NCI-H2107 treated with DMSO at 0.1 percent for 48 hours (cell line): ENCODE data around the gene ABCB10.
"Not testable (repeated sequence)": the region's sequence is repeated elsewhere in the genome, so short reads cannot be mapped to it uniquely, and the experiment has no call there.

Experiments
- DNase-seq: peaks from one replicate; lab custom pipeline; 2025; ENCODE audit not compliant: unreplicated experiment; lab: John Stamatoyannopoulos, UW

The ABCB10 gene

DNA sequence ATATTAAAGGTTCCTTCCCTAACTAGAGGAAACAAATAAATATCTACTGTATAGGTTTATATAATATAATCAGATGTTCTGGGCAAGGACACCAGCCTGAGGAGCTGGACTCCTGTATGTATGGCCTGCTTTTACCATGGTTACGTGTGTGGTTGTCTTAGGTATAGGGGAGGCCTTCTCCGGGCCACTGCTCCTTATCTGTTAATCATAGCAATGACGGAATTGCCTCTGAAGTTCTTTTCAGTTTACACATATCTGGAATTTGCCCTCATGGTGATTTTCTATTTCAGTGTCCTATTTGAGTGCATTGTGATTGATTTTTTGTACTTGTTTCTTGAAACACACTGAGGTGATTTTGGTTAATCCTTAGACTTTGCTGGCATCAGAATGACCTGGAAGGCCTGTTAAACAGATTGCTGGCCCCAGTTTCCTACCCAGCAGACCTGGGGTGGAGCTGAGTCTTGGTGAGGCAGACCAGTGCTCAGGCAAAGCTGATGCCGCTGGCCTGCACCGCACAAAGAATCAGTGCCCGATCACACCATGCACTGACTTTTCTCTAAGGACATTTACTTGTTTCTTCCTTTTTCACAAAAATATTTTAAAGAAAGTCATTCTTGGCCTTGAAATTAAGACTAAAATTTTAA, 18.5 kb downstream of the ABCB10 start:
- no peak for DNase-seq

DNA sequence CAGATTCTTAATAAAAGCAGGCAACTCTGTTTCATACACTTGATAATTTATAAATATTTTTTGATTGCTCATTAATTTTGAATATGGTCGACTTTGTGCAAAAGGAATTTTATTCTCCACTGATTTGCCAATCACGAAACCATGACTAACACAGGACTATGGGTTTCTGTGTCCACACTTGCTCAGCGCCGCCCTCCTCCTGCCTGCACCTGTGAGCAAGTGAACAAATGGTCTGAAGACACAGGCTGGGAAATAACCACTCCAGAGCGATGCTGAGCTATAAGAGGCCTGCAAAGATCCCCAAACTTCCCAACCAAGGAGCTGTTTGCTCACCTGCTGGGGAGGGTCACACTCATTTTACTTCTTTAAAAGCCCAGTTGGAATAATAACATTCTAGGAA, 19.6 kb downstream of the ABCB10 start:
- DNase-seq: no peak

DNA sequence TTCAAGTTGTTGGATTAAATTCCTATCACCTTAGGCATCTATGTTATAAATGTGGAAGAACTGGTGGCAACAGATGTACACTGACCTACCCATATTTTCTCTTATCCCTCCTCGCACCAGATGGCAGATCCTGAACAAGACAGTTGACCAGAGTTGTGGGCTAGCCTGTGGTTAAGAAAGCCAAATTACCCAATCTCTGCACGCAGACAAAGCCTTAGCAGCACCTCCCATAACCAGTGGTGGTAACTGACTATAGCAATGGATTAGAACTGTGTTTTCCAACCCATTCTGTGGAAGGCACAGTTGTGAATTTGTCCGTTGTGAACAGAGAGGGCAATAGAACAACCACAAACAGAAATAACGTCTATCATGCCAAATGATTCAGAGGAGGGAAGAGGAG, 20.6 kb downstream of the ABCB10 start:
- DNase-seq: no peak

DNA sequence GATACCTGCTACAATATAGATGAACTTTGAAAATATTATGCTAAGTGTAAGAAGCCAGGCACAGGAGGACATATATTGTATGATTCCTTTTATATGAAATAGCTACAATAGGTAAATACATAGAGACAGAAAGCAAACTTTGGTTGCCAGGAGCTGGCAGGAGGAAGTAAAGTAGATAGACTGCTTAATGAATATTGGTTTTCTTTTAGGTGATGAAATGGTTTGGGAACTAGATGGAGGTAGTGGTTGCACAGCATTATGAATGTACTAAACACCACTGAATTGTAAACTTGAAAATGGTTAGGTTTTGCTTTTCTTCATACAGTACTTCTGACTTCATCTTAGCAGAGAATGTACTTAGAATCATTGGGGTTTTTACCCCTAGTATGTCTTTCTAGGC, 21.5 kb downstream of the ABCB10 start:
- DNase-seq: no peak

DNA sequence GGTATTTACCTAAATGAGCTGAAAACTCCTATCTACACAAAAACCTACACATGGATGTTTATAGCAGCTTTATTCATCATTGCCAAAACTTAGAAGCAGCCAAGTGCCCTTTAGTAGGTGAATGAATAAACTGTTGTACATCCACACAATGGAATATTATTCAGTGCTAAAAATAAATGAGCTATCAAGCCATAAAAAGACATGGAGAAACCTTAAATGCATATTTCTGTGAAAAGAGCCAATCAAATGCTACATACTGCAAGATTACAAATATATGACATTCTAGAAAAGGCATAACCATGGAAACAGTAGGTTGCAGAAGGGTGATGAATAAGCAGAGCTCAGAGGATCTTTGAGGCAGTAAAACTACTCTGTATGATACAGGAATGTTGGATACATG, 23.3 kb downstream of the ABCB10 start:
- DNase-seq: no peak

DNA sequence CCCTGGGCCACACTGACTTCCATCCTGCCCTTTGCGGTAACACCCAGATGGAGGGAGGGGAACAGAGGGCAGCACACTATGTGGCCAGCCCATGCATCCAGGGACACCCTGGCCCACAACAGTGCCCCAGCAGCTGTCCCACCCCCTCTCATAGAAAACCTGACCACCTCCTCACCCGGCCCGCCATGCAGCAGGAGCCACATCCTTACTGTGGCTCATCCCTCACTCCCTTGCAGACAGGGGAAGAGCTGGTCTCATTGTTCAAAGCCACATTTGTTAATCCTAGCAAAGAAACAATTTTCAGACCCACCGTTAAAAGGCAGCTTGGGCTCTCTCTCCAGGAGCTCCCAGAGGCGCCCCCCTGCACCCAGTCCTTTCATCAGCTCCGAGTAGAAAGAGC, 27.2 kb downstream of the ABCB10 start:
- DNase-seq: no peak

DNA sequence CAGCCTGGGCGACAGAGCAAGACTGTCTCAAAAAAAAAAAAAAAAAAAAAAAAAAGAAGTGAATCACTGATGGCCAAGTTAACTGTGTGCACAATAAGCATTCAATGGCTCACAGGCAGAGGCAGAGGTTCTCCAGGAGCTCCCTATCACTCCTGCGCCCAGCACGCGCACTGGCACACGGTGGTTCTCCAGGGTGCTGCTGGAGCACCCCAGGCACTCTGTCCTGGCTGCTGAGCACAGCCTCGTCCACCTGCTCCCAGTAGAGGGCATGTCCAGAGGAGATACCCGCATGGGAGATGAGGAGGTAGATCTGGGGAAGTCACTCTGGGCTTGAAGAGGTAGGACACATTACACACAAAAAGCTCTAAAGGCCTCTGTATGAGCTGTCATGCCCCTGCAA, 28.9 kb downstream of the ABCB10 start:
- DNase-seq: no peak

DNA sequence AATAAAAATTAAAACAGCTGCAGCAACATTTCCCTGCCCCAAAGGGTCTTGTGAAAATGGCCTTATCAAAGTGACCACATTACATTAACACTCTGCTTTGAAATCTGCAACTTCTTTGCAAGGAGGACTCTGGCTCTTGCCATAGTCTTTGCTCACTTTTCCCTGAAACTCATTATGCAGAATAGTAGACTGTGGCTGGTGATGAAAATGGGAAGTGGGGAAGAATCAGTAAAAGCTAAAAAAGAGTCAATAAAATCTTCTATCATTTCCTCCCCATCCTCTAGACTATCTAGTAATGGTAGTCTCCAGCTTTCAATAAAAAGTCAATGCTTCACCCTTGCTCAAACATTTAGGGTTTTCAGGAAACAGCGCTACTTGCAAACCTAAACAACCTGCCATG, 31.8 kb downstream of the ABCB10 start:
- DNase-seq: no peak

DNA sequence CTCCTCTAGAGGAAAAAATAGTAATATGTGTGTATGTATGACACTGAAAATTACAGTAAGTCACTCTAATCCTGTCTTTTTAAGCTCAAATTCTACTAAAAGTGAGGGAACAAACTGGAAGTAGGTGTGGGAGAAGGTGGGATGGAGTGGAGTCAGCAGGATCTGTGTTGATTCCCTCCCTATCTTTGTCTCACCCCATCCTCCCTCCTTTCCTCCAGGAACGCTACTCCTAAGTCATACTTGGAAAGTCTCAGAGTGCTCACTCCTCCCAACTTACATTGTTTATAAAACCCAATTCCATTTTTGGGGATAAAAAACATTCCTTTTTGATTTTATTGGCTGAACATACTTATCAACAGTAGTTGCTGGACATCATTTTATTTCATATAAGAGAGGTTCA, 35.5 kb downstream of the ABCB10 start:
- no peak for DNase-seq

DNA sequence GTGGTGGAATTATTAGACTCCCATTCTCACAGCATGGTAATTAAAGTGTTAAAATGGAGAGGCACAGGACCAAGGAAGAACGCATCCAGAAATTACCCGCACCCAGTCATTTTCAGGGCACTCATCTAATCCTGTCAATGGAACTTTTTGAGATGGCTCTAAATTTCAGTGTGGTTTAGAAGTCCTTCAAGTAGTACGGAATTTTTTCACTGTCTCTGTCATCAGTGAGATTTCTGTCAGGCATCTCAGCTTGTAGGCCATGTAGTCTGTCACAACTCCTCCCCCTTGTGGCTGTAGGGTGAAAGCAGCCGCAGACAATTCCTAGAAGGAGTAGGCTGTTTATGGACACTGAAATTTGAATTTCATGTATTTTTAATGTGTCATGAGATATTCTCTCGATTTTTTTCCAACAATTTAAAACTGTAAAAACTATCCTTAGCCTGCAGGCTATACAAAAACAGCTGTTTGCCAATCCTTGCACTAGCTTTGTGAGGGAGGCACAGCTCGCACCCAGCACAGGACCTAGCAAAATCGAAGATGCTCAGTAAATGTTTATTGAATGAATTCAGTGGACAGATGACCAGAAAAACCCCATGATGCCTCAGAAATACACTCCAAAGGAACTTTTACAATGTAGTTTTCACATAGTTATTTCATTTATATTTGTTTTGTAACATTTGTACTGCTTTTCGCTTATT, 43.8 kb downstream of the ABCB10 start:
- peak; percentile 76 for DNase-seq

DNA sequence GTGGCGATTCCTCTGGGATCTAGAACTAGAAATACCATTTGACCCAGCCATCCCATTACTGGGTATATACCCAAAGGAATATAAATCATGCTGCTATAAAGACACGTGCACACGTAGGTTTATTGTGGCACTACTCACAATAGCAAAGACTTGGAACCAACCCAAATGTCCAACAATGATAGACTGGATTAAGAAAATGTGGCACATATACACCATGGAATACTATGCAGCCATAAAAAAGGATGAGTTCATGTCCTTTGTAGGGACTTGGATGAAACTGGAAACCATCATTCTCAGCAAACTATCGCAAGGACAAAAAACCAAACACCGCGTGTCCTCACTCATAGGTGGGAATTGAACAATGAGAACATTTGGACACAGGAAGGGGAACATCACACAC, 46.9 kb downstream of the ABCB10 start:
- DNase-seq: not testable (repeated sequence)

DNA sequence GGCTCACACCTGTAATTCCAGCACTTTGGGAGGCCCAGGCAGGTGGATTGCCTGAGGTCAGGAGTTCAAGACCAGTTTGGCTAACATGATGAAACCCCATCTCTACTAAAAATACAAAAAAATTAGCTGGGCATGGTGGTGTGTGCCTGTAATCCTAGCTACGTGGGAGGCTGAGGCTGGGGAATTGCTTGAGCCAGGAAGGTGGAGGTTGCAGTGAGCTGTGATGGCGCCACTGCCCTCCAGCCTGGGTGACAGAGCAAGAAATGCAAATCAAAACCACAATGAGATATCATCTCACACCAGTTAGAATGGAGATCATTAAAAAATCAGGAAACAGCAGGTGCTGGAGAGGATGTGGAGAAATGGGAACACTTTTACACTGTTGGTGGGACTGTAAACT, 47.3 kb downstream of the ABCB10 start:
- not testable (repeated sequence) for DNase-seq

DNA sequence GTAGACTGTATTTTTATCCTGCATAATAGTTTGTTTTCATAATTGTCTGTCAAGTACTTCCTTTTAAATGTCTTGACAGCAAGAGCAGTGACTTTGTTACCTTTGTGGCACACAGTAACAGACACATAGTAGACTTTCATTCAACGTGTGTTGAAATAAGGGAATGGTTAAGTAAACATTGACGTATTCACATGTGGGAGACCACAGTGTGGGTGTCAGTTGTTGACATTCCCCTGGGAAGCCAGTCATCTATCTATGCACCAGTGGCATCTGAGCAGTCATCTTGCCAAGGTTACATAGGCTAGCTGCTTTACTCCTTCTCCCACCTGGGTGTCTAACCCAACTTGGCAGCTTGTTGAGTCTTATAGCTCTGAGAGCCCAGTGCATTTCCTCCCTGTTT, 48.9 kb downstream of the ABCB10 start:
- DNase-seq: peak; percentile 43

DNA sequence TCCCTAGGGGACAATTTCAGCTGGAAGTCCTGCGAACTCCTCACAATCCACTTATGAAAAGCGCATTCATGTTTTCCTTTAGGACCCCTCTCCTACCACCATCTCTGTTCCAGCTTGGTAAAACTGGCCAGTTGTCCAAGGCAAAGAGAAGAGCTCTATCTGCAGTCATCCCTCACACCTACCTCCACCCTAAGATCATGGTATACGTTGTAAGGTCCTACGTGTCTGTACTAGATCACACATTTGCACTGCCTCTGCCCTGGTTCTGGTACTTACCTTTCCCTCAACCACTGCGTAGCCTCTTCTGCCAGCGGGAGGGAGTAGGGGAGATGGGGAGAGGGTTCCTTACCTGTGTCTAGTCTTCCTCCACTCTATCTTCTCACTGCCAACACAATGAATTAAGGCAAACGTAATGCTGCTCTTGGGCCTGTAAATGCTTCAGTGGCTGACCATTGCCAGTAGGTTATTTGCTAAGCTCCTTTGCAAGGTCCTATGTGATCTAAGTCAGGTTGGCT, 49.6 kb downstream of the ABCB10 start:
- no peak for DNase-seq

DNA sequence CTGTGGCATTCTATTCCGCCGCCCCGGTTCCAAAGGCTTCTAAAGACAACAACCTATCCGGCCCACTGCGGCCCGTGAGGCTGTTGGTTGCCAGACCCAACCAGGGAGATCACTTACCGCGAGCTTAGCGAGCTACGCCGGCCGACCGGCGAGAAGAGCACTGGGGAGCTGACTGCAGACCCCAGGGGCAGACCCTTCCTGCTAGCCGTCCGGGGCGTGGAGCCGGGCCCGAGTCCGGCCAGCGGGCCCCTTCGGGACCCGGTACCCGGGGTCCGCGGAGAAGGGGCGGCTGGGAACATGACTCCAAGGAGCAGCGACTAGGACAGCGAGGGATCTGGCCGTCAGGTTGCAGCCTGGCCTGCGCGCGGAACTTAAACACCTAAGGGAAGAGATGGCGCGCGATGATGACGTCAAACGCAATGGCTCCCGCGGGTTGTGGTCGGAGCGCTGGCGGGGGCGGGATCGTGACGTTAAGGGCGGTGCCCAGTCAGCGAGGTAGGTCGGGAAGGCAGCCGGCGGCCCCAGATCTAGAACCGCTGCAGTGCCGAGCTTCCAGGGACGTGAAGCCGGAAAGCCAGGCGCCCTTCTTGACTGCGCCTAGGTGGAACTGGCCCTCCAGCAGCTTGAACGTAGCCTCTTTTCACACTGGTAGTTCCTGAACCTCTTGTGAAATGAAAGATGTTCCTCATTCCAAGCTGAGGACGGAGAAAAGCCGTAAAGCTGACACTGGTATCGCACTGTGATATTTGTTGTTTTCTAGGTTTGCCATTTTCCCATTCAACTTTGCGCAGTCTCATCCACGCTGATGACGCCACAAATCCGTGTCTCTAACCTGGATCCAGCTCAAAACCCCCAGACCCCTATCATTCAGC, 50.3 kb downstream of the ABCB10 start, which contains the start of gene NUP133:
TSS of gene NUP133 (minus strand) at position 391 of the 872 bp plus-strand sequence. CDS start at position 299, 92 bp downstream.
- DNase-seq: peak; percentile 98

DNA sequence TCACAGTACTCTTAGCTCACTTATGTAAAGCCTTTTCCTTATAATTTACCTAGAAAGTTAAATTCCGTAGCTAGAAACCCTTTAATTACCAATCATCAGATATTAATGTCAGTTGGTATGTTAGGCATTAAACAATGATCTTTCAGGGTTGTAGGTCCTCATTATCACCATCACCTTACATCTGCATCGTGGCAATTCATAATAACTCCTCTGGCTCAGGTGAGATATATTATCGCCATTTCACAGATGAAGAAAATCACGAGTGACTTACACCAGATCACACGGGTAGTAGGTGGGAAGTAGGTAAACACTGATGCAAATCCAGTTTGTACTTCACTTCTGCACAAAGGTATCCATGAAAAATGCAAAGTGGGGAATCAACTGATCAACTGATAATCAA, 51.0 kb downstream of the ABCB10 start:
- DNase-seq: no peak

DNA sequence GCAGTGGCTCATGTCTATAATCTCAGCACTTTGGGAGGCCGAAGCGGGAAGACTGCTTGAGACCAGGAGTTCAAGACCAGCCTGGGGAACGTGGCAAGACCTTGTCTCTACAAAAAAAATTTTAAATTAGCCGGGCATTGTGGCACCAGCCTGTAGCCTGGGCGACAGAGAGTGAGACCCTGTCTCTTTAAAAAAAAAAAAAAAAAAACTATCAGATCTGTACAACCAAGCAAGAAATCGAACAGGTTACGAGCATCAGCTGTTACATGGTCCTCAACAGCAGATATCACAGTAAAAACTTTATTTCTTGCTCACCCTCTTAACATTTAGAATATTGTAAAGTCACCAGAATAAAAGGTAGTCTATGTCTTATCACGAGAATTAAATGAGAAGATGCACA, 51.9 kb downstream of the ABCB10 start:
- DNase-seq: no peak

DNA sequence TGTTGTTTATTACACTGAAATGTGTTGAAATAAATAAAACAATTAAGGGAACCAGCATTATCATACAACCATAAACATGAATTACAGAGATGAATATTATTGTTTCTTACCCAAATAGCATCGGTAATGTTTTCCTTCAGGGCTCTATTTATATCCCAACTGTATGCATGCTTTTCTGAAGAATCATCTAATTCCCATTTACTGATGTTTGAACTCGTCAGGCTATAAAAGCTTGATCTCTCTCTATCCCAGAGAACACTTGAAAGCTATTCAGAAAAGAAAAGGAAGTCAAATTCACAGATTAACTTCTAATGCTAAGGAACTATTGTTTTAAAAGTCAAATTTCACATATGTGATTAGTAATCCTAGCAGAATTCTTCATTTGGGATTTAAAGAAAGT, 62.7 kb downstream of the ABCB10 start:
- DNase-seq: no peak

DNA sequence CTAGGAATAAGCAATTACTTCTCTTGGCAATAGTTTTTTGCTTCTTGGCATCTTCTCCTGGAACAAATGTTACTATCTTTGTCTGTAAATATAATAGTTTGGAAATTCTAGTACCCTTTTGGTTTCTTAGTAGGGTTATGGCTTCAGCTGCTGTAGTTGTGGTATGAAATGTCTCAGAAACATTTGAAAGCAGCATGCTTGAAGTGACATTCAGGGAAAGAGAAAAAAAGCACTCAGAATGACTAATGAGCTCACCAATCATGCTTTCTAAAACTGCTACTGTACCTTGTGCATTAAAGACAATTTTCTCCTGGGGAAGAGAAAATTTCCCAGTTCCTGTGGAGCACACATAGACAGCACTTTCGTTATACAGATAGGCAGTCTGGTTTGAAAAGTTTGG, 71.3 kb downstream of the ABCB10 start:
- DNase-seq: no peak

DNA sequence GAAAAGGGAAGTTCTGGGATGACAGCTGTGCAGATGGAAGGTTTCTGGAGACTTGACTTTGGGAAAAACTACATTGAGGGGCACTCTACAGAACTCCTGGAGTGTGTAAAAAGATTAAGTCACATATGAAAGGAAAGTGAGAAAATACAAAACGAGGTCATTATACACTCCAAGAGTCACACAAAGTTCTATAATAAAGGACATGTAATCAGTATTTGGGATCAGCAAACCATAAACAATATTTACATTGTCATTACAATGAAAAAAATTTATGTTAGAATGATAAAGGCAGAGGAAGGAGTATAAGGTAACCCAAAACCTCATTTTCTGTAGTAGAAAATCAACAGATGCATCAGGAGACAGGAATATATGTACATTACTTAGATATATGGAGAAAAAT, 73.2 kb downstream of the ABCB10 start:
- DNase-seq: no peak

DNA sequence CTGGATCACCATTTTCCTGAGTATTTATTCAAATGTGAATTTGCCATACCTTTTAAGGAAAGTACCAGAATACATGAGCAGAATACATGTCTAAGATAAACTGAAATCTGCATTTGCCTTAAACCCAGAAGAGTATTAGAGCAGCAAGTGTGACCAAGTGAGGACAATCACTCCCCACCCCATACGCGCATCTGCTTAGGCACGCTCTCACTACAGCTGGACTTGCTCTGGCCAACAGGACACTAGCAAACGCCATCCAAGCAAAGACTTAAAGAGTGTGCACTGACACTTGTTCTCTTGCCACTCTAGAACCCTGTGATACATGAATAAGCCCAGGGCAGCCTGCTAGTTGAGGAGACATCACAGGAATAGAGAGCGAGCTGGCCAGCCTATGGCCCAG, 76.0 kb downstream of the ABCB10 start:
- no peak for DNase-seq

DNA sequence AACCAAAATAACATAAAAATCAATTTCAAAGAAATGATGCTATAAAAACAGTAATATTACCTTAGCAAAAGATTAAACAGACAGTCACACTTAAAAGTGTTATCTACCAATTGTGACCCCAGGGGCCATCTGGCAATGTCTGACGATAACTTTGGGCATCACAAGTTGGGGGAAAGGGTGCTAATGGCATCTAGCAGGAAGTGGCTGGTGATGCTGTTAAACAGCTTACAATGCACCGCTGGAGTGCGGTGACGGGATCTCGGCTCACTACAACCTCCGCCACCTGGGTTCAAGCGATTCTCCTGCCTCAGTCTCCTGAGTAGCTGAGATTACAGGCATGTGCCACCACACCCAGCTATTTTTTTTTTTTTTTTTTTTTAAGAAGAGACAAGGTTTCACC, 78.0 kb downstream of the ABCB10 start:
- DNase-seq: no peak
